Esophagus squamous epithelium (tissue), 4 donors: ENCODE data around the gene OR10A2.

Experiments
- CTCF ChIP-seq, 6 experiments: fragments of 450-650 bp in 4 of 6; fragments of 200-600 bp in 2 of 6; sonication (generic) in 2 of 6; IDR thresholded peaks; one replicate each; pipeline ENCODE4 v1.5.1; 2016 to 2019; ENCODE audit warnings: antibody characterized with exemption in 6 of 6, mild to moderate bottlenecking in 4 of 6, moderate library complexity in 4 of 6
- POLR2A ChIP-seq, 4 donors: fragments of 450-650 bp; IDR thresholded peaks; one replicate each; pipeline ENCODE4 v1.6.1; 2017; ENCODE audit warnings: antibody characterized with exemption in 4 of 4, mild to moderate bottlenecking in 4 of 4, moderate library complexity in 3 of 4

GRCh38 chr11:6876325-6876724 is 13.5 kb downstream of the OR10A2 start, which contains the start of gene OR10A4:
- no peak for TF ChIP-seq CTCF (IDR thresholded peaks at IDR 0.05)
- no peak for TF ChIP-seq POLR2A (IDR thresholded peaks at IDR 0.05)
